IgD-negative memory B cell (primary cell): Measurements from ENCODE around the gene SPAG6. TPM values are rescaled to one million over a fixed set of nuclear protein-coding genes. Genes with fewer than 3 reads are reported as not detected.
"Not testable (repeated sequence)": the region's sequence is repeated elsewhere in the genome, so short reads cannot be mapped to it uniquely, and the experiment has no call there.

Experiments used
- H3K27ac Mint-ChIP-seq, 3 donors: one replicate each; pipeline ENCODE4 v1.8.0; 2020 to 2022; ENCODE audit warnings: mild to moderate bottlenecking in 3 of 3, mixed read lengths in 3 of 3, moderate library complexity in 1 of 3
- H3K27me3 Mint-ChIP-seq: one replicate; pipeline ENCODE4 v1.8.0; 2021; ENCODE audit warnings: mixed read lengths
- H3K36me3 Mint-ChIP-seq: one replicate; pipeline ENCODE4 v1.8.0; 2020; ENCODE audit warnings: mild to moderate bottlenecking, mixed read lengths
- H3K4me1 Mint-ChIP-seq, 3 donors: one replicate each; pipeline ENCODE4 v1.8.0; 2020 to 2022; ENCODE audit warnings: mixed read lengths in 3 of 3, mild to moderate bottlenecking in 1 of 3
- H3K4me3 Mint-ChIP-seq, 4 donors: one replicate each; pipeline ENCODE4 v1.8.0; 2020 to 2022; ENCODE audit warnings: mild to moderate bottlenecking in 4 of 4, mixed read lengths in 4 of 4, moderate library complexity in 3 of 4
- H3K9me3 Mint-ChIP-seq, 3 donors: one replicate each; pipeline ENCODE4 v1.8.0; 2020 to 2021; ENCODE audit warnings: mixed read lengths in 3 of 3, mild to moderate bottlenecking in 1 of 3
- polyA plus RNA-seq: library from polyadenylated mRNA; unstranded; fragments of 300-500 nt; fragmentation: Illumina TruSeq; gene quantifications from one replicate; pipeline ENCODE4 v1.2.3, GENCODE V29; 2021

Gene SPAG6
- polyA plus RNA-seq, 1 donor from 2014 or later: not detected

GRCh38 chr10:22406916-22407315 lies 61.6 kb downstream of the SPAG6 start:
- H3K4me1 Mint-ChIP-seq, H3K4me3 Mint-ChIP-seq, H3K27ac Mint-ChIP-seq, H3K27me3 Mint-ChIP-seq, H3K36me3 Mint-ChIP-seq, H3K9me3 Mint-ChIP-seq: not testable (repeated sequence)

- Mint-ChIP-seq H3K36me3 (peaks cover 3% of the 10 kb centered on the region), H3K9me3 (peaks cover 0 to 4% (median 3%) of the 10 kb centered on the region in 3 donors), H3K4me1 (no peaks in the 10 kb centered on the region), H3K27me3 (peaks cover 2% of the 10 kb centered on the region), H3K27ac (no peak overlapping the region), H3K4me3 (no peak overlapping the region)
Observed at GRCh38 chr10:22410394-22410793, 65.1 kb downstream of the SPAG6 start.

- H3K27me3 Mint-ChIP-seq: peaks cover 2% of the 10 kb centered on the region
Observed at GRCh38 chr10:22410846-22411245, 65.5 kb downstream of the SPAG6 start.

GRCh38 chr10:22414146-22414545 lies 68.8 kb downstream of the SPAG6 start:
- H3K27me3 Mint-ChIP-seq: peaks cover 2% of the 10 kb centered on the region
- H3K9me3 Mint-ChIP-seq: no peaks in the 10 kb centered on the region
- peaks cover 2% of the 10 kb centered on the region for H3K36me3 Mint-ChIP-seq
- H3K27ac Mint-ChIP-seq: no peak overlapping the region
- no peaks in the 10 kb centered on the region for H3K4me1 Mint-ChIP-seq
- no peak overlapping the region for H3K4me3 Mint-ChIP-seq

More at GRCh38 chr10:22410846-22411245, 65.5 kb downstream of the SPAG6 start:
- Mint-ChIP-seq H3K27ac (no peak overlapping the region), H3K4me1 (no peaks in the 10 kb centered on the region), H3K4me3 (no peak overlapping the region), H3K36me3 (peaks cover 3% of the 10 kb centered on the region), H3K9me3 (peaks cover 0 to 4% (median 3%) of the 10 kb centered on the region in 3 donors)

- no peaks in the 10 kb centered on the region for H3K9me3 Mint-ChIP-seq
- no peaks in the 10 kb centered on the region for H3K36me3 Mint-ChIP-seq
- no peak overlapping the region for H3K27ac Mint-ChIP-seq
- no peaks in the 10 kb centered on the region for H3K4me1 Mint-ChIP-seq
- no peak overlapping the region for H3K4me3 Mint-ChIP-seq
- H3K27me3 Mint-ChIP-seq: peaks cover 2% of the 10 kb centered on the region
Observed at GRCh38 chr10:22415072-22415471, 69.8 kb downstream of the SPAG6 start.

GRCh38 chr10:22417736-22418268 lies 72.5 kb downstream of the SPAG6 start:
- H3K4me1 Mint-ChIP-seq: no peaks in the 10 kb centered on the region
- H3K4me3 Mint-ChIP-seq: no peak overlapping the region
- H3K9me3 Mint-ChIP-seq: no peaks in the 10 kb centered on the region
- H3K36me3 Mint-ChIP-seq: no peaks in the 10 kb centered on the region
- peaks cover 2% of the 10 kb centered on the region for H3K27me3 Mint-ChIP-seq
- no peak overlapping the region for H3K27ac Mint-ChIP-seq

GRCh38 chr10:22420787-22421517 lies 75.7 kb downstream of the SPAG6 start:
- Mint-ChIP-seq H3K27ac (no peak overlapping the region), H3K27me3 (no peaks in the 10 kb centered on the region), H3K4me3 (no peak overlapping the region), H3K4me1 (peaks cover 0 to 4% (median 2%) of the 10 kb centered on the region in 3 donors), H3K36me3 (no peaks in the 10 kb centered on the region), H3K9me3 (no peaks in the 10 kb centered on the region)

GRCh38 chr10:22426653-22427052 lies 81.4 kb downstream of the SPAG6 start:
- H3K9me3 Mint-ChIP-seq: no peaks in the 10 kb centered on the region
- no peaks in the 10 kb centered on the region for H3K27me3 Mint-ChIP-seq
- no peak overlapping the region for H3K27ac Mint-ChIP-seq
- no peak overlapping the region for H3K4me3 Mint-ChIP-seq
- peaks cover 0 to 10% (median 2%) of the 10 kb centered on the region in 3 donors for H3K4me1 Mint-ChIP-seq
- no peaks in the 10 kb centered on the region for H3K36me3 Mint-ChIP-seq

- Mint-ChIP-seq H3K4me3 (no peak overlapping the region), H3K27ac (no peak overlapping the region), H3K27me3 (no peaks in the 10 kb centered on the region), H3K36me3 (no peaks in the 10 kb centered on the region), H3K9me3 (no peaks in the 10 kb centered on the region), H3K4me1 (peaks cover 0 to 10% (median 2%) of the 10 kb centered on the region in 3 donors)
Observed at GRCh38 chr10:22427101-22427500, 81.8 kb downstream of the SPAG6 start.

GRCh38 chr10:22427890-22428571 lies 82.7 kb downstream of the SPAG6 start:
- Mint-ChIP-seq H3K4me1 (peaks cover 0 to 10% (median 2%) of the 10 kb centered on the region in 3 donors), H3K9me3 (no peaks in the 10 kb centered on the region), H3K36me3 (no peaks in the 10 kb centered on the region), H3K27me3 (no peaks in the 10 kb centered on the region), H3K27ac (no peak overlapping the region), H3K4me3 (no peak overlapping the region)

- Mint-ChIP-seq H3K27me3 (no peaks in the 10 kb centered on the region), H3K9me3 (no peaks in the 10 kb centered on the region)
Observed at GRCh38 chr10:22429146-22429545, 83.8 kb downstream of the SPAG6 start.

GRCh38 chr10:22429981-22430421 lies 84.7 kb downstream of the SPAG6 start:
- H3K4me1 Mint-ChIP-seq: peaks cover under 1 to 7% (median 6%) of the 10 kb centered on the region in 3 donors
- no peaks in the 10 kb centered on the region for H3K9me3 Mint-ChIP-seq

More at GRCh38 chr10:22429146-22429545, 83.8 kb downstream of the SPAG6 start:
- Mint-ChIP-seq H3K4me1 (peaks cover 0 to 10% (median 2%) of the 10 kb centered on the region in 3 donors), H3K27ac (no peak overlapping the region), H3K36me3 (no peaks in the 10 kb centered on the region), H3K4me3 (no peak overlapping the region)

GRCh38 chr10:22433875-22434274 lies 88.6 kb downstream of the SPAG6 start:
- H3K9me3 Mint-ChIP-seq: no peaks in the 10 kb centered on the region
- H3K27me3 Mint-ChIP-seq: no peaks in the 10 kb centered on the region
- peak overlapping the region in 1 of 3 donors; percentile 97 for H3K27ac Mint-ChIP-seq
- H3K36me3 Mint-ChIP-seq: no peaks in the 10 kb centered on the region
- H3K4me3 Mint-ChIP-seq: no peak overlapping the region
- peaks cover 16 to 41% (median 24%) of the 10 kb centered on the region in 3 donors for H3K4me1 Mint-ChIP-seq

More at GRCh38 chr10:22429981-22430421, 84.7 kb downstream of the SPAG6 start:
- Mint-ChIP-seq H3K36me3 (no peaks in the 10 kb centered on the region), H3K27me3 (no peaks in the 10 kb centered on the region), H3K27ac (peak overlapping the region in 2 of 3 donors; percentile 11 to 88), H3K4me3 (no peak overlapping the region)

- Mint-ChIP-seq H3K27me3 (no peaks in the 10 kb centered on the region), H3K27ac (peak overlapping the region in 1 of 3 donors; percentile 97), H3K4me3 (peak overlapping the region in 1 of 4 donors; percentile 97), H3K9me3 (no peaks in the 10 kb centered on the region), H3K36me3 (no peaks in the 10 kb centered on the region), H3K4me1 (peaks cover 17 to 47% (median 29%) of the 10 kb centered on the region in 3 donors)
Observed at GRCh38 chr10:22434521-22434920, 89.2 kb downstream of the SPAG6 start.

- Mint-ChIP-seq H3K36me3 (no peaks in the 10 kb centered on the region), H3K27me3 (no peaks in the 10 kb centered on the region), H3K4me3 (peak overlapping the region; percentile 53 to 97 (median 86)), H3K4me1 (peaks cover 20 to 48% (median 26%) of the 10 kb centered on the region in 3 donors), H3K27ac (peak overlapping the region; percentile 97 to 100 (median 99)), H3K9me3 (no peaks in the 10 kb centered on the region)
Observed at GRCh38 chr10:22435650-22436049, 90.4 kb downstream of the SPAG6 start.
